Measurements from ENCODE around the gene TAF11.

- TF ChIP-seq POLR2AphosphoS5 (IDR thresholded peaks at IDR 0.05; ENCODE audit: low read depth) = no peak
- no peak for TF ChIP-seq SPI1 (IDR thresholded peaks at IDR 0.05; ENCODE audit: borderline replicate concordance, low read depth)
Measured at GRCh38 chr6:34929241-34929978, 41.6 kb upstream of the TAF11 start.

Measured in HL-60 (cell line).